ENCODE measurements around the gene LEF1.

DNA sequence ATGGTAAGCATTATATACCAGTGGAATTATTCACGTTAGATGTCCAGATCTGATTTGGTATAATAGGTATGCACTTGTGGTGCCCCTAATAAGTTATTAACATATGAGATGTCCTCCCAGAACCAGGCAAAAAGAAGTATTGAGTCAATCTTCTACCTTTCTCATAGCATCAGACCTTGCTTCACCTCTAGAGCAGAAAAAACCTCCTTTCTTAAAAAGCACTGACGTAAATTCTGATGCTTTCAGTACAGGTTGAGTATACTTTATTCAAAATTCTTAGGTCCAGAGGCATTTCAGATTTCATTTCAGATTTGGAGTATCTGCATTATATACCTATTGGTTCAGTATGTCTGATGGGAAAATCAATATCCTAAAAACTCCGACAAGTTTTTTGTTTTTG lies 22.4 kb downstream of the LEF1 start:
- no peak for TF ChIP-seq RCOR1 (IDR thresholded peaks at IDR 0.05; ENCODE audit: borderline replicate concordance in 1 of 2, low read depth in 2 of 2, low read length in 2 of 2)
- TF ChIP-seq, protein P1, sequence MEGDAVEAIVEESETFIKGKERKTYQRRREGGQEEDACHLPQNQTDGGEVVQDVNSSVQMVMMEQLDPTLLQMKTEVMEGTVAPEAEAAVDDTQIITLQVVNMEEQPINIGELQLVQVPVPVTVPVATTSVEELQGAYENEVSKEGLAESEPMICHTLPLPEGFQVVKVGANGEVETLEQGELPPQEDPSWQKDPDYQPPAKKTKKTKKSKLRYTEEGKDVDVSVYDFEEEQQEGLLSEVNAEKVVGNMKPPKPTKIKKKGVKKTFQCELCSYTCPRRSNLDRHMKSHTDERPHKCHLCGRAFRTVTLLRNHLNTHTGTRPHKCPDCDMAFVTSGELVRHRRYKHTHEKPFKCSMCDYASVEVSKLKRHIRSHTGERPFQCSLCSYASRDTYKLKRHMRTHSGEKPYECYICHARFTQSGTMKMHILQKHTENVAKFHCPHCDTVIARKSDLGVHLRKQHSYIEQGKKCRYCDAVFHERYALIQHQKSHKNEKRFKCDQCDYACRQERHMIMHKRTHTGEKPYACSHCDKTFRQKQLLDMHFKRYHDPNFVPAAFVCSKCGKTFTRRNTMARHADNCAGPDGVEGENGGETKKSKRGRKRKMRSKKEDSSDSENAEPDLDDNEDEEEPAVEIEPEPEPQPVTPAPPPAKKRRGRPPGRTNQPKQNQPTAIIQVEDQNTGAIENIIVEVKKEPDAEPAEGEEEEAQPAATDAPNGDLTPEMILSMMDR (IDR thresholded peaks at IDR 0.05 in 2 of 3, conservative IDR thresholded peaks at IDR 0.05 in 1 of 3; ENCODE audit: insufficient read depth in 2 of 3, low read depth in 1 of 3, low read length in 3 of 3): no peak

Data from K562 (cell line).